MG63 (cell line): Measurements from ENCODE around the gene PCDHB12. TPM values are rescaled to one million over a fixed set of nuclear protein-coding genes. Genes with fewer than 3 reads are reported as not detected.
"Not testable (repeated sequence)": the region's sequence is repeated elsewhere in the genome, so short reads cannot be mapped to it uniquely, and the experiment has no call there.

Source experiments
- DNase-seq: peaks from one replicate; pipeline ENCODE4 v3.0.0-alpha.2; 2020
- H3K27me3 ChIP-seq: fragments of 250-450 bp; sonication (Bioruptor Pico); 2 replicates; pipeline ENCODE4 v1.5.1; 2020; ENCODE audit warnings: mild to moderate bottlenecking, moderate library complexity
- H3K36me3 ChIP-seq: fragments of 250-450 bp; sonication (Bioruptor Pico); 2 replicates; pipeline ENCODE4 v1.5.1; 2020; ENCODE audit warnings: mild to moderate bottlenecking, moderate library complexity
- H3K4me3 ChIP-seq: fragments of 250-450 bp; sonication (Bioruptor Pico); 2 replicates; pipeline ENCODE4 v1.5.1; 2020; ENCODE audit warnings: mild to moderate bottlenecking, moderate library complexity
- H3K9me3 ChIP-seq: fragments of 250-450 bp; sonication (Bioruptor Pico); 2 replicates; pipeline ENCODE4 v1.5.1; 2020; ENCODE audit warnings: mild to moderate bottlenecking, moderate library complexity
- total RNA-seq: library from RNA; depleted of rRNA; stranded (reverse); fragments of >200 nt; shearing (Covaris generic); gene quantifications from 2 replicates; pipeline ENCODE4 v1.2.3, GENCODE V29; 2014; ENCODE audit warnings: low replicate concordance; rRNA removed

The PCDHB12 gene
- total RNA-seq, 1 experiment from 2014 or later, result 0.16 TPM

GRCh38 chr5:141241496-141241895 lies 33.0 kb downstream of the PCDHB12 start:
- H3K4me3 ChIP-seq, result no peak overlapping the region
- H3K27me3 ChIP-seq, result no peaks in the 10 kb centered on the region
- no peak for DNase-seq
- H3K9me3 ChIP-seq, result peaks cover 24% of the 10 kb centered on the region
- no peaks in the 10 kb centered on the region for H3K36me3 ChIP-seq

GRCh38 chr5:141245250-141245717 lies 36.8 kb downstream of the PCDHB12 start, which contains the start of gene PCDHB15:
TSS of gene PCDHB15 (plus strand) at chr5:141245395. CDS start at chr5:141245579, 184 bp downstream.
- Histone ChIP-seq H3K36me3 (no peaks in the 10 kb centered on the region), H3K9me3 (peaks cover 14% of the 10 kb centered on the region), H3K27me3 (no peaks in the 10 kb centered on the region), H3K4me3 (peak within 1 kb of the TSS; percentile 22)
- no peak for DNase-seq

GRCh38 chr5:141246971-141247370 lies 38.5 kb downstream of the PCDHB12 start:
- H3K9me3 ChIP-seq, H3K4me3 ChIP-seq, DNase-seq, H3K27me3 ChIP-seq, H3K36me3 ChIP-seq: not testable (repeated sequence)

GRCh38 chr5:141247434-141247833 lies 38.9 kb downstream of the PCDHB12 start:
- DNase-seq, H3K9me3 ChIP-seq, H3K36me3 ChIP-seq: not testable (repeated sequence)

GRCh38 chr5:141250576-141250975 lies 42.1 kb downstream of the PCDHB12 start:
- no peak for DNase-seq
- Histone ChIP-seq H3K27me3 (no peaks in the 10 kb centered on the region), H3K9me3 (peaks cover 14% of the 10 kb centered on the region), H3K36me3 (no peaks in the 10 kb centered on the region), H3K4me3 (no peak overlapping the region)

More at GRCh38 chr5:141247434-141247833, 38.9 kb downstream of the PCDHB12 start:
- not testable (repeated sequence) for H3K27me3 ChIP-seq, H3K4me3 ChIP-seq

GRCh38 chr5:141258464-141258863 lies 49.9 kb downstream of the PCDHB12 start:
- H3K27me3 ChIP-seq, result no peaks in the 10 kb centered on the region
- H3K36me3 ChIP-seq, result no peaks in the 10 kb centered on the region
- H3K4me3 ChIP-seq, result no peak overlapping the region
- peaks cover 71% of the 10 kb centered on the region for H3K9me3 ChIP-seq
- DNase-seq, result no peak

GRCh38 chr5:141258948-141259347 lies 50.4 kb downstream of the PCDHB12 start:
- DNase-seq, result no peak
- no peak overlapping the region for H3K4me3 ChIP-seq
- no peaks in the 10 kb centered on the region for H3K36me3 ChIP-seq
- H3K27me3 ChIP-seq, result no peaks in the 10 kb centered on the region
- peaks cover 72% of the 10 kb centered on the region for H3K9me3 ChIP-seq

- no peaks in the 10 kb centered on the region for H3K36me3 ChIP-seq
- H3K27me3 ChIP-seq, result no peaks in the 10 kb centered on the region
- DNase-seq, result no peak
- H3K4me3 ChIP-seq, result no peak overlapping the region
- peaks cover 71% of the 10 kb centered on the region for H3K9me3 ChIP-seq
Measured at GRCh38 chr5:141260458-141261237, 52.1 kb downstream of the PCDHB12 start.

- peaks cover 67% of the 10 kb centered on the region for H3K9me3 ChIP-seq
- DNase-seq, result no peak
- H3K4me3 ChIP-seq, result no peak overlapping the region
- no peaks in the 10 kb centered on the region for H3K36me3 ChIP-seq
- H3K27me3 ChIP-seq, result no peaks in the 10 kb centered on the region
Measured at GRCh38 chr5:141261238-141261546, 52.7 kb downstream of the PCDHB12 start.

Other genes with a start within 250 kb of the PCDHB12 start
- 0.07 TPM in 1 of 2 replicates, not detected in the other for gene PCDHAC2, start 242.2 kb upstream of the PCDHB12 start, total RNA-seq
- not detected in 2 replicates for gene PCDHB1, start 157.3 kb upstream of the PCDHB12 start, total RNA-seq
- gene PCDHB2, start 114.1 kb upstream of the PCDHB12 start, total RNA-seq, result 6.0 and 7.0 TPM in 2 replicates
- not detected in 2 replicates for gene PCDHB3, start 108.2 kb upstream of the PCDHB12 start, total RNA-seq
- not detected in 2 replicates for gene PCDHB4, start 86.9 kb upstream of the PCDHB12 start, total RNA-seq
- 2.3 TPM in 1 of 2 replicates, not detected in the other for gene PCDHB5, start 73.5 kb upstream of the PCDHB12 start, total RNA-seq
- 0.10 TPM in 1 of 2 replicates, not detected in the other for gene PCDHB6, start 58.7 kb upstream of the PCDHB12 start, total RNA-seq
- gene PCDHB7, start 36.1 kb upstream of the PCDHB12 start, total RNA-seq, result 0.46 TPM in 1 of 2 replicates, not detected in the other
- not detected in 2 replicates for gene PCDHB8, start 30.9 kb upstream of the PCDHB12 start, total RNA-seq
- gene PCDHB16, start 26.3 kb upstream of the PCDHB12 start, total RNA-seq, result 0.10 and 1.2 TPM in 2 replicates
- 1.9 TPM in 1 of 2 replicates, not detected in the other for gene PCDHB9, start 21.6 kb upstream of the PCDHB12 start, total RNA-seq
- gene PCDHB10, start 16.4 kb upstream of the PCDHB12 start, total RNA-seq, result 0.10 TPM in 1 of 2 replicates, not detected in the other
- gene PCDHB11, start 9.1 kb upstream of the PCDHB12 start, total RNA-seq, result 1.0 TPM in 1 of 2 replicates, not detected in the other
- 0.40 TPM in 1 of 2 replicates, not detected in the other for gene PCDHB13, start 5.2 kb downstream of the PCDHB12 start, total RNA-seq
- gene PCDHB14, start 14.6 kb downstream of the PCDHB12 start, total RNA-seq, result 0.74 and 3.8 TPM in 2 replicates
- 0.07 and 2.0 TPM in 2 replicates for gene PCDHB15, start 36.7 kb downstream of the PCDHB12 start, total RNA-seq
- not detected in 2 replicates for gene SLC25A2, start 95.3 kb downstream of the PCDHB12 start, total RNA-seq
- 183 and 217 TPM in 2 replicates for gene TAF7, start 112.1 kb downstream of the PCDHB12 start, total RNA-seq
- 0.42 and 0.56 TPM in 2 replicates for gene PCDHGA1, start 121.8 kb downstream of the PCDHB12 start, total RNA-seq
- not detected in 2 replicates for gene PCDHGA2, start 130.0 kb downstream of the PCDHB12 start, total RNA-seq
- gene PCDHGA3, start 135.1 kb downstream of the PCDHB12 start, total RNA-seq, result not detected in 2 replicates
- 0.59 and 1.3 TPM in 2 replicates for gene PCDHGB1, start 141.4 kb downstream of the PCDHB12 start, total RNA-seq
- gene PCDHGA4, start 146.3 kb downstream of the PCDHB12 start, total RNA-seq, result 0.23 and 0.44 TPM in 2 replicates
- gene PCDHGB2, start 151.3 kb downstream of the PCDHB12 start, total RNA-seq, result 1.6 and 2.5 TPM in 2 replicates
- not detected in 2 replicates for gene PCDHGA5, start 155.4 kb downstream of the PCDHB12 start, total RNA-seq
- 0.81 TPM in 1 of 2 replicates, not detected in the other for gene PCDHGB3, start 161.5 kb downstream of the PCDHB12 start, total RNA-seq
- 0.20 and 2.3 TPM in 2 replicates for gene PCDHGA6, start 165.2 kb downstream of the PCDHB12 start, total RNA-seq
- 0.07 and 0.67 TPM in 2 replicates for gene PCDHGA7, start 174.0 kb downstream of the PCDHB12 start, total RNA-seq
- 0.17 and 0.26 TPM in 2 replicates for gene PCDHGB4, start 179.0 kb downstream of the PCDHB12 start, total RNA-seq
- gene PCDHGA8, start 183.9 kb downstream of the PCDHB12 start, total RNA-seq, result 0.03 and 0.59 TPM in 2 replicates
- gene PCDHGB5, start 189.2 kb downstream of the PCDHB12 start, total RNA-seq, result 0.53 TPM in 1 of 2 replicates, not detected in the other
- gene PCDHGA9, start 194.1 kb downstream of the PCDHB12 start, total RNA-seq, result not detected in 2 replicates
- gene PCDHGB6, start 199.3 kb downstream of the PCDHB12 start, total RNA-seq, result not detected in 2 replicates
- 1.0 and 1.2 TPM in 2 replicates for gene PCDHGA10, start 204.3 kb downstream of the PCDHB12 start, total RNA-seq
- 0.10 TPM in 1 of 2 replicates, not detected in the other for gene PCDHGB7, start 209.0 kb downstream of the PCDHB12 start, total RNA-seq
- not detected in 2 replicates for gene PCDHGA11, start 212.3 kb downstream of the PCDHB12 start, total RNA-seq
- gene PCDHGA12, start 221.8 kb downstream of the PCDHB12 start, total RNA-seq, result not detected in 2 replicates